ENCODE data around the gene PAX8. TPM values are rescaled to one million over a fixed set of nuclear protein-coding genes. Genes with fewer than 3 reads are reported as not detected.

PAX8 gene
- total and polyA plus RNA-seq, 11 donors = 0.44 to 2.3 (median 0.53) TPM; not detected in 4

DNA sequence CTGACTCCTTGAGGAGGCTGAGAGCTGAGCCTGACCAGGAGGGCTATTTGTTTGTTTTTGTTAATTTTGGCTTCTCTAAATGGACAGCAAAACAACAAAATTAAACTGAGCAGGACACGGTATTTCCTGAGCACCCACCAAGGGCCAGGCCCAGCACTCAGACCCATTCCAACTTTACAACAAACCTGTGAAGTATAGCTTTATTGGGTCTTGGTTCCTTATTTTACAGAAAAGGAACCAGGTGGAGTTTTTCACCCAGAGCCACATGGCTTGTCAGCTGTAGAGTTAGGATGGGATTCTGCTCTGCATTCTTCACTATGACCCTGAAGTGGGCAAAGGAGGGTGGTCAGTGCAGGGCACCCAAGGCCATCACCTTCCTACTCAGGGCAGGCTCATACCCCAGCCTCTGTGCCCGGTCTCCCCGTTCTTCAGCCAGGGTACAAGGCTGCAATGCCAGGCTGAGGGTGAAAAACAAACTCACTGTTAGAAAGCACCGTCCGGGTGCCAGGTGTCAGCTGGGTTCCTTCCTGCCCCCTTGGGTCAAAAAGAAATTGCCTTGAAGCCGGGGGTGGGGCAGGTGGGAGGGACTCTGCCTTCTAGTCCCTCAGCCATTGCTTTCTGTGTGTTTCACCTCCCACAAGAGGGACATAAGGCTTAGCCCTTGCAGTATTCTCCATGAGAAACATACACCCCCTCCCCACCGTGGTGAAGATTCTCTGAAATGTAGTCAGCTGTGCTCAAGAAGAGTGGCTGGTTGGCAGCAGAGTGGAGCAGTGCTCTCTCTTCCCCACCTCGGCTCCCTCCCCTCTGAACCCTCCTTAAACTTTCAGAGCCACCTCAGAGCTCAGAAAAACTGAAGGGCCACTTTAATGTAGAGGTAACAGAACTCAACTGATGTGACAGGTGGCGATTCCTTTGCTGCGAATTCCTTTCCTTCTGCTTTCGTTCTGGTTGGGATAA is 102.7 kb downstream of the PAX8 start:
- ATAC-seq (no peak), DNase-seq (no peak)
- peaks cover 0 to 47% (median 0%) of the 10 kb centered on the region in 12 donors for H3K4me1 ChIP-seq
- 68 to 73% (median 72%) methylated on average over 11 of the region's 11 CpGs for WGBS, 4 donors
- H3K9me3 ChIP-seq = no peaks in the 10 kb centered on the region
- TF ChIP-seq, protein P1, sequence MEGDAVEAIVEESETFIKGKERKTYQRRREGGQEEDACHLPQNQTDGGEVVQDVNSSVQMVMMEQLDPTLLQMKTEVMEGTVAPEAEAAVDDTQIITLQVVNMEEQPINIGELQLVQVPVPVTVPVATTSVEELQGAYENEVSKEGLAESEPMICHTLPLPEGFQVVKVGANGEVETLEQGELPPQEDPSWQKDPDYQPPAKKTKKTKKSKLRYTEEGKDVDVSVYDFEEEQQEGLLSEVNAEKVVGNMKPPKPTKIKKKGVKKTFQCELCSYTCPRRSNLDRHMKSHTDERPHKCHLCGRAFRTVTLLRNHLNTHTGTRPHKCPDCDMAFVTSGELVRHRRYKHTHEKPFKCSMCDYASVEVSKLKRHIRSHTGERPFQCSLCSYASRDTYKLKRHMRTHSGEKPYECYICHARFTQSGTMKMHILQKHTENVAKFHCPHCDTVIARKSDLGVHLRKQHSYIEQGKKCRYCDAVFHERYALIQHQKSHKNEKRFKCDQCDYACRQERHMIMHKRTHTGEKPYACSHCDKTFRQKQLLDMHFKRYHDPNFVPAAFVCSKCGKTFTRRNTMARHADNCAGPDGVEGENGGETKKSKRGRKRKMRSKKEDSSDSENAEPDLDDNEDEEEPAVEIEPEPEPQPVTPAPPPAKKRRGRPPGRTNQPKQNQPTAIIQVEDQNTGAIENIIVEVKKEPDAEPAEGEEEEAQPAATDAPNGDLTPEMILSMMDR (IDR thresholded peaks at IDR 0.05) = no peak
- TF ChIP-seq POLR2A (IDR thresholded peaks at IDR 0.05) = no peak
- no peaks in the 10 kb centered on the region for H3K27me3 ChIP-seq
- intact Hi-C loops (cut with DNase I) = no loop called here
- H3K36me3 ChIP-seq = no peaks in the 10 kb centered on the region
- H3K27ac ChIP-seq = peak overlapping the region in 1 of 12 donors; percentile 83
- peak overlapping the region in 2 of 12 donors; percentile 40 to 63 for H3K4me3 ChIP-seq

DNA sequence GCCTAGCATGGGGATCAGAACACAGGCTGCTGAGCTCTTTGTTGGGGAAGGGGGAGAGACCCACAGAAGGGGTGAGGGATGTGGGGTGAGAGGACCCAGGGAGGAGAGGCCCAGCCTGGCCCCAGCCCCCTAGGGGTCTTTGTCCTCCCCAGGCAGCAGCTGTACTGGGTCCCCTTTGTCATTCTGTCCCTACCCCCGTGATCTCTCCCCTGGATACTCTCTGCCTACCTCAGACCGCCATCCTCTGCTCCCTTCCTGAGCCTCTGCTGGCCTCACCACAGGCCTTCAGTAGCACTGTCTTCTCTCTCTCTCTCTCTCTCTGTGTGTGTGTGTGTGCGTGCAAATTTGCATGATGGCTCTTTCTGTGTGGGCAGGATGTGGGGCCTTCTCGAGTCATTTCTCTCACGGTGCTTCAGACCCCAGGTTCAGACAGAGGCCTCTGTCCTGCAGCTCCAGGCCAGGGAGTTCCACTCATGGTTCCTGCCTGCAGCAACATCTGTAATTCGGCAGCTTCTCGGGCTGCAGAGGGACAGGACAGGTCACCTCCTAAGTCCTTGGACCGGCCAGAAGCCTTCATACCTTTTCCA is 103.6 kb downstream of the PAX8 start:
- Histone ChIP-seq H3K27ac (peak overlapping the region in 1 of 12 donors; percentile 83), H3K36me3 (no peaks in the 10 kb centered on the region), H3K27me3 (no peaks in the 10 kb centered on the region), H3K4me3 (peak overlapping the region in 2 of 12 donors; percentile 40 to 63), H3K9me3 (no peaks in the 10 kb centered on the region), H3K4me1 (peaks cover 0 to 39% (median 0%) of the 10 kb centered on the region in 12 donors)
- ATAC-seq (peak in 1 of 4 donors; percentile 31), DNase-seq (no peak)
- intact Hi-C loops (cut with DNase I) = no loop called here
- 60 to 77% (median 65%) methylated on average over 8 of the region's 8 CpGs for WGBS, 4 donors
- TF ChIP-seq, protein P1 (IDR thresholded peaks at IDR 0.05) = no peak
- TF ChIP-seq POLR2A (IDR thresholded peaks at IDR 0.05) = no peak

DNA sequence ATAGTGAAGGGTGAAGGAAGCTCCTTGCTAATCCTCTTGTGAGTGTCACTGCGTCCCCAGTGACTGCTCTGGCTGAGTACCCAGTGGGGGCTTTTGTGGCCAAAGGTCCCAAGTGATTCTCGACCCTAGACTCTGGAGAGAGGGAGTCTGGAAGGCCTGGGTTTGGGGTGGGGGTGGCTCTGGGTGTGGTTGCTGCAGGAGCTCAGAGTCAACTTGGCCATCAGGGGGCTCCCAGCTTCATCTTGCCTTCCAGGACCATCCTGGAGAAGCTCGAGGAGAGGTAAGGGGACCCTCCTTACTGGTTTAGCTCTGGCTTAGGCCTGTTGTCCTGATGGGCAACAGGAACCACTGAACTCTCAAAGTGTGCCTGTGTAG is 104.4 kb downstream of the PAX8 start:
- Histone ChIP-seq H3K4me3 (peak overlapping the region in 8 of 12 donors; percentile 6 to 63 (median 33)), H3K27me3 (no peaks in the 10 kb centered on the region), H3K27ac (peak overlapping the region in 3 of 12 donors; percentile 9 to 83 (median 30)), H3K4me1 (peaks cover 0 to 37% (median 0%) of the 10 kb centered on the region in 12 donors), H3K36me3 (no peaks in the 10 kb centered on the region), H3K9me3 (no peaks in the 10 kb centered on the region)
- TF ChIP-seq, protein P1 (IDR thresholded peaks at IDR 0.05) = no peak
- TF ChIP-seq POLR2A (IDR thresholded peaks at IDR 0.05) = no peak
- 69 to 83% (median 76%) methylated on average over 2 to 3 of the region's 3 CpGs for WGBS, 4 donors
- intact Hi-C loops (cut with DNase I) = no loop called here
- DNase-seq (no peak), ATAC-seq (no peak)

Data from heart left ventricle (tissue), 16 donors.